Activated CD8-positive, alpha-beta T cell treated with anti-CD3 and anti-CD28 coated beads for 36 hours (primary cell): Measurements from ENCODE around the gene PLA2G2D. TPM values are rescaled to one million over a fixed set of nuclear protein-coding genes. Genes with fewer than 3 reads are reported as not detected.

Experiments used
- ATAC-seq: fragments of 200-7000 bp; cut with Tn5 transposase; one replicate; pipeline ENCODE4 v1.10.0; 2021; ENCODE audit warnings: mild to moderate bottlenecking, moderate library complexity
- CTCF ChIA-PET: fragments of 350-600 bp; sonication (Branson Sonifier 250); formaldehyde crosslinking; loops from one replicate; lab custom pipeline; 2021; ENCODE audit warnings: antibody characterized with exemption; lab: Charles Lee
- POLR2A ChIA-PET: fragments of 350-600 bp; sonication (Branson Sonifier 250); formaldehyde crosslinking; loops from one replicate; lab custom pipeline; 2021; ENCODE audit warnings: antibody characterized with exemption; lab: Charles Lee
- DNase-seq: peaks from one replicate; pipeline ENCODE4 v3.0.0-alpha.2; 2020
- H3K27ac Mint-ChIP-seq: one replicate; pipeline ENCODE4 v1.8.0; 2021; ENCODE audit warnings: mild to moderate bottlenecking, mixed read lengths
- H3K27me3 Mint-ChIP-seq: one replicate; pipeline ENCODE4 v1.8.0; 2021; ENCODE audit warnings: mixed read lengths
- H3K36me3 Mint-ChIP-seq: one replicate; pipeline ENCODE4 v1.8.0; 2021; ENCODE audit warnings: low read depth, mixed read lengths
- H3K4me1 Mint-ChIP-seq: one replicate; pipeline ENCODE4 v1.8.0; 2021; ENCODE audit warnings: low read depth, mixed read lengths
- H3K4me3 Mint-ChIP-seq: one replicate; pipeline ENCODE4 v1.8.0; 2021; ENCODE audit warnings: mild to moderate bottlenecking, moderate library complexity, mixed read lengths
- H3K9me3 Mint-ChIP-seq: one replicate; pipeline ENCODE4 v1.8.0; 2021; ENCODE audit warnings: mixed read lengths
- intact Hi-C: fragments of 100-400 bp; cut with micrococcal nuclease; formaldehyde crosslinking; loops from one replicate; pipeline ENCODE4 v1.10.0; 2022
- total RNA-seq, 2 experiments: library from RNA; stranded (reverse); gene quantifications; one replicate each; pipeline ENCODE4 v1.2.3, GENCODE V29; 2021
- TF ChIP-seq, protein P1 (sequence below): fragments of 200-600 bp; IDR thresholded peaks from one replicate; pipeline ENCODE4 v1.8.0; 2022; ENCODE audit warnings: antibody characterized with exemption, mild to moderate bottlenecking

PLA2G2D gene
- total RNA-seq, 2 experiments from 2014 or later = not detected

DNA sequence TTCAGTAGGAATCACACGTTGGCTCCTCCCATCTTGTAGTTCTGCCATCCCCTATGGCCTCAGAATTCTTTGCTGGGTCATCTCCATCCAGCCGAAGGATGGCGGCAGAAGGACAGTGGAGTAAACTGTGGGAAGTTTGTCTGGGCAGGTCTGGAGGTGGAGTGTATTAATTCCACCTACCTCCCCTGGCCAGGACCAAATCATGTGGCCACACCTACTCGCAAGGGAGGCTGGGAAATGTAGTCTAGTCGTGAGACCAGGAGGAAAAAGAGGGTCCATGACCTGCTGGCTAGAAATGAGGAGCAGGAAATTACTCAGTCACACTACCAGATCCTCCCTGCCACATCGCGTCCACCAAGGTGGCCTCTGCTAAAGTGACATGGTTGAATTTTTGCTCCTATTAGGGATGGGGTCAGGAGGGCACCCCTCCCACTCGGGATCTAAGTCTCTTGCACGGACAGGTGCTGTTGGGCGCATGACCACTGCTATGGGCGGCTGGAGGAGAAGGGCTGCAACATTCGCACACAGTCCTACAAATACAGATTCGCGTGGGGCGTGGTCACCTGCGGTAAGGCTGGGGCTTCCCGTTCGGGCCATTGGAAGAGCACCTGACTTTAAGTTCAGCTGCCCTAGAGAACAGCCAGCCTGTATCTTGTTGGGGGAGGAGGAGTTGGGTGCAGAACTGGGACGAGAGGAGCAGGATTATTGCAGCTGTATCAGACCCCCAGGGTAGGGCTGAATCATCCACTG, 29.8 kb downstream of the PLA2G2D start:
- Mint-ChIP-seq H3K36me3 (no peaks in the 10 kb centered on the region), H3K27me3 (peaks cover 8% of the 10 kb centered on the region), H3K27ac (no peak overlapping the region), H3K4me3 (no peak overlapping the region), H3K4me1 (no peaks in the 10 kb centered on the region), H3K9me3 (no peaks in the 10 kb centered on the region)
- TF ChIP-seq, protein P1, sequence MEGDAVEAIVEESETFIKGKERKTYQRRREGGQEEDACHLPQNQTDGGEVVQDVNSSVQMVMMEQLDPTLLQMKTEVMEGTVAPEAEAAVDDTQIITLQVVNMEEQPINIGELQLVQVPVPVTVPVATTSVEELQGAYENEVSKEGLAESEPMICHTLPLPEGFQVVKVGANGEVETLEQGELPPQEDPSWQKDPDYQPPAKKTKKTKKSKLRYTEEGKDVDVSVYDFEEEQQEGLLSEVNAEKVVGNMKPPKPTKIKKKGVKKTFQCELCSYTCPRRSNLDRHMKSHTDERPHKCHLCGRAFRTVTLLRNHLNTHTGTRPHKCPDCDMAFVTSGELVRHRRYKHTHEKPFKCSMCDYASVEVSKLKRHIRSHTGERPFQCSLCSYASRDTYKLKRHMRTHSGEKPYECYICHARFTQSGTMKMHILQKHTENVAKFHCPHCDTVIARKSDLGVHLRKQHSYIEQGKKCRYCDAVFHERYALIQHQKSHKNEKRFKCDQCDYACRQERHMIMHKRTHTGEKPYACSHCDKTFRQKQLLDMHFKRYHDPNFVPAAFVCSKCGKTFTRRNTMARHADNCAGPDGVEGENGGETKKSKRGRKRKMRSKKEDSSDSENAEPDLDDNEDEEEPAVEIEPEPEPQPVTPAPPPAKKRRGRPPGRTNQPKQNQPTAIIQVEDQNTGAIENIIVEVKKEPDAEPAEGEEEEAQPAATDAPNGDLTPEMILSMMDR = no peak
- ATAC-seq = no peak
- ChIA-PET CTCF (no interaction called here), POLR2A (no interaction called here)
- intact Hi-C loops = no loop called here
- DNase-seq = no peak

DNA sequence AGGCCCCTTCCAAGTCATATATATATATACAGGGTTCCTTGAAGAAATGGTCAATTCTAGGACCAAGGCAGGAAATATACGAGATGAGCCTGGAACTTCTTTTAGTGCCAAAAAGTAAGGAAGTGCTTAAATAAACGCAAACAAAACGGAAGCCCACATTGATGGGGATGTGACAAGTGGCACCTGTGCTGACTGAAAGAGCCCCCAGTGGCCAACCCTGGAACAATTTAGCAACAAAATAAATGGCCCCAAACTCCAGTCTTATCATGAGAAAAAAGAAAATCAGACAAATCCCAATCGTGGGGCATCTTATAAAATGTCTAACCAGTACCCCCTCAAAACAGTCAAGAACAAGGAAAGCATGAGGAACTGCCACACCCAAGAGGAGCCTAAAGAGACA, 31.7 kb downstream of the PLA2G2D start:
- Mint-ChIP-seq H3K9me3 (no peaks in the 10 kb centered on the region), H3K4me3 (no peak overlapping the region), H3K4me1 (no peaks in the 10 kb centered on the region), H3K36me3 (no peaks in the 10 kb centered on the region), H3K27ac (no peak overlapping the region), H3K27me3 (peaks cover 1% of the 10 kb centered on the region)
- peak; percentile 7 for DNase-seq
- intact Hi-C loops = no loop called here
- POLR2A ChIA-PET = no interaction called here
- CTCF ChIA-PET = no interaction called here
- no peak for ATAC-seq
- TF ChIP-seq, protein P1 = peak; percentile 15

DNA sequence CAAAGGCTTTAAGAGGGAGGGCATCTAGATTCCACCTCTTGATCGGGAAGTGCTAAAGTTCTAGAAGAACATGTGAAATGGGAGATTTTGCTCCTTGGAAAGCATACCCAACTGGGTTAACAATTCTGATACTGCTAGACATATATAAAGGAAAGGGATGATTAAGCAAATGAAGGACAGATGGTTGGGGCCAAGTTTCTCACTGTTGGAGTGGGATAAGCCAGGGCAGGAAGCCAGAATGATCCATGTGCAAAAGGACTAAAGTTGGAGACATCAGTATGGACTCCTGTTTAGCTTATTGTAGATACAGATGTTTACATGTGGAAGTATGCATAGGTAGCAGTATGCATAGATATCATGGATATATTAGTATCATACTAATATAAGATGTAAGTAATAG, 32.5 kb downstream of the PLA2G2D start:
- H3K27me3 Mint-ChIP-seq = peaks cover 2% of the 10 kb centered on the region
- H3K4me1 Mint-ChIP-seq = no peaks in the 10 kb centered on the region
- no peak overlapping the region for H3K27ac Mint-ChIP-seq
- H3K9me3 Mint-ChIP-seq = no peaks in the 10 kb centered on the region
- ChIA-PET CTCF (interaction anchor here (0.6 kb wide), 1 partner anchor 28 kb away, joined by 3 read pairs; no protein-coding TSS in a partner anchor), POLR2A (no interaction called here)
- H3K36me3 Mint-ChIP-seq = no peaks in the 10 kb centered on the region
- TF ChIP-seq, protein P1 = no peak
- intact Hi-C loops = no loop called here
- no peak for DNase-seq
- no peak overlapping the region for H3K4me3 Mint-ChIP-seq
- ATAC-seq = no peak

DNA sequence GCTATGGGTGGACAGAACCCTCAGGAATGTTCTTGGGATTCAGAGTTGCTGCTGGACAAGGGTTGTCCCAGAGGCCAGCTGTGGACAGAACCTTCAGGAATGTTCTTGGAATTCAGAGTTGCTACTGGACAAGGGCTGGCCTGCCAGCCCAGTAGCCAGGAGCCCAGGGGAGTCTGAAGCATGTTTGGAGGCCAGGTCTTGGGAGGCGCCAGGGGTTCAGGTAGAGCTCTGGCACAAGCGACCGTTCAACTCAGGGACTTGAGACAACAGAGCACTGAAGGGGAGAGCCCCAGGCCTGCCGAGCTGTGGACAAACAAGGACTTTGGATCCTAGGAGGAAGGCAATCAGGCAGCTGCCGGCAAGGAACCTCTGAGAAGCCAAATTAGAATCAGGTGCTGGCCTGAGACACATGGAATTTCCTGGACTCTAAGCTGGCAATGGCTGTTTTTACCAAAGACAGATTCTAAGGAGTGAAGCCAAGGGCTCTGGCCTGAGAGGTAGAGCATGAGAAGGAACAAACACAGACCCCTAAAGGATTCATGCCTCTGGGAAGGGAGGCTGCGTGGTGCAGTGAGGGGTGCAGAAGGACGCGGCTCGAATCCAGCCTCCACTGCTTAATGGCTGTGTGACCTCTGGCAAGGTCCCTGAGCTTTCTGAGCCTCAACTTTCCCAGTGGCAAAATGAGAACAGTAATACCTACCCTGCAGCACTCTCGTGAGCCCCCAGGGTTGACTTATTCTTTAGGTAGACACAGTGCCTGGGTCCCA, 36.0 kb downstream of the PLA2G2D start:
- CTCF ChIA-PET = no interaction called here
- POLR2A ChIA-PET = no interaction called here
- peaks cover 8% of the 10 kb centered on the region for H3K4me1 Mint-ChIP-seq
- intact Hi-C loops = no loop called here
- no peak for ATAC-seq
- TF ChIP-seq, protein P1 = no peak
- no peak overlapping the region for H3K4me3 Mint-ChIP-seq
- H3K27ac Mint-ChIP-seq = no peak overlapping the region
- DNase-seq = no peak
- H3K36me3 Mint-ChIP-seq = no peaks in the 10 kb centered on the region
- no peaks in the 10 kb centered on the region for H3K9me3 Mint-ChIP-seq
- peaks cover 17% of the 10 kb centered on the region for H3K27me3 Mint-ChIP-seq

DNA sequence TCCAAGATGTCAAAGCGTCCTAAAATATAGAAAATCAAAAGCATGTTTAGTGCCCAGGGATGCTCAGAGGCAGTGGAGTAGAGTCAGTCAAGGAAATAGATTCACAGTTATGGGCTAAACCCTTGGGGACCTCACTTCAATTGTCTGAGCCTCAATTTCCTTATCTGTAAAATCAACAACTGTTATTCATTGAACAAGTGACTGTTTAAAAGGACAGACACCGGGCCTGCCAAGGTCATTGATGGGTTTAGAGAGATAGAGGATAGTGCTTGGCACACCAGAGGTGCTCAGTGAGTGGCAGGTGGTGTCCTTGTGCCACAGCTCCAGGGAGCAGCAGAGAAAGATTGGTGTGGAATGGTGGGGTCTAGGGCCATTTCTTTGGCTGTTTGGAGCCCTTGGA, 36.6 kb downstream of the PLA2G2D start:
- CTCF ChIA-PET = no interaction called here
- DNase-seq = no peak
- Mint-ChIP-seq H3K27me3 (peaks cover 23% of the 10 kb centered on the region), H3K9me3 (no peaks in the 10 kb centered on the region), H3K36me3 (no peaks in the 10 kb centered on the region), H3K4me1 (peaks cover 13% of the 10 kb centered on the region), H3K27ac (no peak overlapping the region), H3K4me3 (no peak overlapping the region)
- TF ChIP-seq, protein P1 = no peak
- intact Hi-C loops = no loop called here
- ATAC-seq = no peak
- POLR2A ChIA-PET = no interaction called here
